C4-2B (cell line): Measurements from ENCODE around the gene RPS16.

Experiments used
- H3K27ac ChIP-seq: fragments of 450-650 bp; 2 replicates; pipeline ENCODE4 v1.5.1; 2017
- ZFX ChIP-seq: fragments of 450-650 bp; IDR thresholded peaks from 2 replicates; pipeline ENCODE4 v1.6.1; 2017
- TF ChIP-seq, protein P1 (sequence below): fragments of 450-650 bp; conservative IDR thresholded peaks from 2 replicates; pipeline ENCODE4 v1.5.1; 2017; ENCODE audit warnings: mild to moderate bottlenecking

RPS16 gene

DNA sequence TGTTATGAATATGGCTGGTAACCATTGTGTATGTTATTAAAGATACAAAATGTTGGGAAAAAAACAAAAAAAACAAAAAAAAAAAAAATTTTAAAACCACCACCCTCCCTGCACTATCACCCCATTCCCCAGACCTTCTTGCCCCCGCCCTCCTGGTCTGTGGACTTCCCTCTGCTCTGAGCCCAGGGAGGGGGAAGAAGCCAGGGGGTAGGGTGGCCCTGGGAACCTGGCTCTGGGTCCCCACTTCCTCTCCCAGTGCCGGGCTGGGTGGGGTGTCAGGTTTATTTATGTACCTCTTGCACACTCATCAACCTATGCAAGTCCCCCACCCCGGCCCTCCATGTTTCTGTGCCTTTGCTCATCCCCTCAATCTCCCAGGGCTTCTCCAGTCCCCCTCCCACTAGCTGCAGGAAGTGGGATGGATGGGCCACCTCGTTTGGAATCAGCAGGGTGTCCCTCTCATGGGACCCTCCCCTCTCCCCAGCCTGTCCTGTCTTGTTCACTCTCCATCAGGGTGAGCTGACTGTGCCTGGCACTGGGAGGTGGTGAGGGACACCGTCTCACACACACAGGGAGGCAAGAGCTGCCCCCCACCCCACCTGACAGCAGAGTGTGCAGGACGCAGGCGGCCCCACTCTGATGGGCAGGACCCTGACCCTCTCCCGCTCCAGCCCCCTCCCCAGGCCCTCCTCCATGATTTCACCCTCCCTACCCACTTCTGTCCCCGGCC, 50.7 kb downstream of the RPS16 start:
- no peak overlapping the region for H3K27ac ChIP-seq
- TF ChIP-seq, protein P1, sequence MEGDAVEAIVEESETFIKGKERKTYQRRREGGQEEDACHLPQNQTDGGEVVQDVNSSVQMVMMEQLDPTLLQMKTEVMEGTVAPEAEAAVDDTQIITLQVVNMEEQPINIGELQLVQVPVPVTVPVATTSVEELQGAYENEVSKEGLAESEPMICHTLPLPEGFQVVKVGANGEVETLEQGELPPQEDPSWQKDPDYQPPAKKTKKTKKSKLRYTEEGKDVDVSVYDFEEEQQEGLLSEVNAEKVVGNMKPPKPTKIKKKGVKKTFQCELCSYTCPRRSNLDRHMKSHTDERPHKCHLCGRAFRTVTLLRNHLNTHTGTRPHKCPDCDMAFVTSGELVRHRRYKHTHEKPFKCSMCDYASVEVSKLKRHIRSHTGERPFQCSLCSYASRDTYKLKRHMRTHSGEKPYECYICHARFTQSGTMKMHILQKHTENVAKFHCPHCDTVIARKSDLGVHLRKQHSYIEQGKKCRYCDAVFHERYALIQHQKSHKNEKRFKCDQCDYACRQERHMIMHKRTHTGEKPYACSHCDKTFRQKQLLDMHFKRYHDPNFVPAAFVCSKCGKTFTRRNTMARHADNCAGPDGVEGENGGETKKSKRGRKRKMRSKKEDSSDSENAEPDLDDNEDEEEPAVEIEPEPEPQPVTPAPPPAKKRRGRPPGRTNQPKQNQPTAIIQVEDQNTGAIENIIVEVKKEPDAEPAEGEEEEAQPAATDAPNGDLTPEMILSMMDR, result no peak
- TF ChIP-seq ZFX, result no peak
